Liver (tissue), 9 donors: ENCODE measurements around the gene S100A11. TPM values are rescaled to one million over a fixed set of nuclear protein-coding genes. Genes with fewer than 3 reads are reported as not detected.

Source experiments
- DNase-seq: peaks from one replicate; pipeline ENCODE4 v3.0.0-alpha.2; 2017; ENCODE audit warnings: low spot score
- H3K27ac ChIP-seq, 2 donors: one replicate each; pipeline ENCODE4 v1.7.0; 2013; ENCODE audit warnings: inconsistent platforms in 2 of 2, low read length in 2 of 2, control low read depth in 1 of 2, low read depth in 1 of 2, mild to moderate bottlenecking in 1 of 2
- H3K27me3 ChIP-seq, 4 donors: one replicate each; pipeline versions ENCODE4 v1.6.1 to v1.7.0; 2013; ENCODE audit warnings: low read length in 3 of 4, inconsistent platforms in 1 of 4, mild to moderate bottlenecking in 1 of 4, moderate library complexity in 1 of 4; ENCODE audit not compliant: control insufficient read depth in 4 of 4, insufficient read depth in 4 of 4
- H3K36me3 ChIP-seq, 4 donors: one replicate each; pipeline versions ENCODE4 v1.6.1 to v1.7.0; 2013; ENCODE audit warnings: low read length in 3 of 4, mild to moderate bottlenecking in 3 of 4, low read depth in 1 of 4, moderate library complexity in 1 of 4; ENCODE audit not compliant: control insufficient read depth in 4 of 4, insufficient read depth in 3 of 4
- H3K4me1 ChIP-seq, 4 donors: one replicate each; pipeline versions ENCODE4 v1.6.1 to v1.7.0; 2013; ENCODE audit warnings: low read length in 3 of 4, mild to moderate bottlenecking in 3 of 4, moderate library complexity in 1 of 4; ENCODE audit not compliant: control insufficient read depth in 4 of 4, insufficient read depth in 4 of 4
- H3K4me3 ChIP-seq, 3 donors: one replicate each; pipeline versions ENCODE4 v1.6.1 to v1.7.0; 2013; ENCODE audit warnings: low read length in 3 of 3, control low read depth in 1 of 3, low read depth in 1 of 3, mild to moderate bottlenecking in 1 of 3
- H3K9ac ChIP-seq, 2 donors: one replicate each; pipeline ENCODE4 v1.7.0; 2013; ENCODE audit warnings: low read length in 2 of 2, mild to moderate bottlenecking in 2 of 2, moderate library complexity in 2 of 2, control low read depth in 1 of 2, low read depth in 1 of 2
- H3K9me3 ChIP-seq, 4 donors: one replicate each; pipeline versions ENCODE4 v1.6.1 to v1.7.0; 2013; ENCODE audit warnings: low read length in 3 of 4; ENCODE audit not compliant: control insufficient read depth in 4 of 4
- ATF3 ChIP-seq: IDR thresholded peaks from 2 replicates; pipeline ENCODE4 v1.6.1; 2016; ENCODE audit warnings: antibody characterized with exemption
- EGR1 ChIP-seq, 2 donors: IDR thresholded peaks; 2 replicates each; pipeline ENCODE4 v1.6.1; 2016 to 2018; ENCODE audit warnings: antibody characterized with exemption in 2 of 2, low read depth in 2 of 2
- FOXA1 ChIP-seq: IDR thresholded peaks from 2 replicates; pipeline ENCODE4 v1.6.1; 2016; ENCODE audit warnings: antibody characterized with exemption
- FOXA2 ChIP-seq: IDR thresholded peaks from 2 replicates; pipeline ENCODE4 v1.6.1; 2016; ENCODE audit warnings: antibody characterized with exemption
- GABPA ChIP-seq, 2 donors: IDR thresholded peaks in 1 of 2; conservative IDR thresholded peaks in 1 of 2; 2 replicates each; pipeline ENCODE4 v1.6.1; 2016; ENCODE audit warnings: antibody characterized with exemption in 2 of 2, mild to moderate bottlenecking in 1 of 2, moderate library complexity in 1 of 2
- HNF4A ChIP-seq, 2 donors: conservative IDR thresholded peaks; 2 replicates each; pipeline ENCODE4 v1.6.1; 2016; ENCODE audit warnings: antibody characterized with exemption in 2 of 2, mild to moderate bottlenecking in 2 of 2
- HNF4G ChIP-seq: IDR thresholded peaks from 2 replicates; pipeline ENCODE4 v1.6.1; 2016; ENCODE audit warnings: antibody characterized with exemption
- JUND ChIP-seq, 2 donors: IDR thresholded peaks; 2 replicates each; pipeline ENCODE4 v1.6.1; 2016; ENCODE audit warnings: antibody characterized with exemption in 2 of 2
- RAD21 ChIP-seq, 2 donors: IDR thresholded peaks; 2 replicates each; pipeline ENCODE4 v1.6.1; 2016; ENCODE audit warnings: antibody characterized with exemption in 2 of 2, mild to moderate bottlenecking in 2 of 2
- RXRA ChIP-seq, 2 donors: IDR thresholded peaks; 2 replicates each; pipeline ENCODE4 v1.6.1; 2017 to 2018; ENCODE audit warnings: antibody characterized with exemption in 2 of 2, mild to moderate bottlenecking in 1 of 2
- SP1 ChIP-seq: IDR thresholded peaks from 2 replicates; pipeline ENCODE4 v1.6.1; 2018; ENCODE audit warnings: antibody characterized with exemption, mild to moderate bottlenecking
- TAF1 ChIP-seq: conservative IDR thresholded peaks from 2 replicates; pipeline ENCODE4 v1.6.1; 2016; ENCODE audit warnings: antibody characterized with exemption, mild to moderate bottlenecking
- YY1 ChIP-seq: IDR thresholded peaks from 2 replicates; pipeline ENCODE4 v1.6.1; 2016; ENCODE audit warnings: antibody characterized with exemption, mild to moderate bottlenecking
- WGBS: extraction: QIAGEN DNeasy Blood & Tissue Kit; methylation state at CpG from one replicate; pipeline ENCODE4 v1.1.7; 2013; 5-methylcytosine and 5-hydroxymethylcytosine counted together
- polyA plus RNA-seq, 2 donors: library from polyadenylated mRNA; stranded (reverse) in 1 of 2; unstranded in 1 of 2; fragments of 200-250 nt in 1 of 2; fragments of >200 nt in 1 of 2; fragmentation: Nextera tagmentation in 1 of 2; extraction: Ambion mirVana in 1 of 2; gene quantifications; one replicate each; pipeline versions ENCODE4 v1.2.1 to v1.2.3, GENCODE V29; 2013 to 2015
- total RNA-seq, 2 donors: library from RNA; depleted of rRNA; stranded (reverse); fragments of >200 nt; gene quantifications; one replicate each; pipeline ENCODE4 v1.2.3, GENCODE V29; 2014
- TF ChIP-seq, protein P1 (sequence below): IDR thresholded peaks from 2 replicates; pipeline ENCODE4 v1.6.1; 2016; ENCODE audit warnings: antibody characterized with exemption, mild to moderate bottlenecking
- TF ChIP-seq, protein P2 (sequence below): fragments of 150-350 bp; IDR thresholded peaks from 2 replicates; pipeline ENCODE4 v1.5.1; 2017; ENCODE audit warnings: improper control_type of control experiment, low read depth, low read length; ENCODE audit not compliant: missing input control
- TF ChIP-seq, protein P3 (sequence below): IDR thresholded peaks from 2 replicates; pipeline ENCODE4 v1.6.1; 2016; ENCODE audit warnings: antibody characterized with exemption
- TF ChIP-seq, protein P4 (sequence below): IDR thresholded peaks from 2 replicates; pipeline ENCODE4 v1.6.1; 2016; ENCODE audit warnings: antibody characterized with exemption
- donor health status: healthy.
- donor health status: healthy.
- donor health status: healthy.
- donor health status: healthy.
- donor health status: healthy.

Gene S100A11
- total and polyA plus RNA-seq, 4 donors = 9.9 to 76.1 (median 31.0) TPM

DNA sequence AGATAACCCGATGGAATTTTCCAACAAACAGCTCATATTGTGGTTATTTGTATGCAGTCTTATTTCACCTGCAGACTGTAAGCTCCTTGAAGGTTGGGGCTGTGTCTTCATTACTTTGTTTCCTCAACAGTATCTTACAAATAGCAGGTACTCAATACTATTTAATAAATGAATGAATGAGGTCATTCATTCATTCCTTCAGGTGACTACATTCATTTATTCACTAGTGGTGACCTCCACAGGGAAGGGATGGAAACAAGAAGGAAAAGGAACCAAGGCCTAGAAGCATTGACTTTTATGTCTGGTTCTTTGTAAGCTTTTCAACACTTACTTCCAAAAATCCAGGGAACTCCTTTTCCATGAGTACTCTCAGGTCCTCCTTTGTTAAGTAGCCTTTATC is 51.0 kb downstream of the S100A11 start:
- no peak overlapping the region for H3K9ac ChIP-seq
- no peaks in the 10 kb centered on the region for H3K27me3 ChIP-seq
- 91% methylated on average over 1 of the region's 1 CpG for WGBS
- H3K4me3 ChIP-seq = no peak overlapping the region
- no peak for DNase-seq
- H3K9me3 ChIP-seq = no peaks in the 10 kb centered on the region
- H3K36me3 ChIP-seq = peaks cover 0 to 26% (median 15%) of the 10 kb centered on the region in 4 donors
- no peak overlapping the region for H3K27ac ChIP-seq
- TF ChIP-seq RXRA (IDR thresholded peaks at IDR 0.05) (no peak), TAF1 (no peak), YY1 (no peak), JUND (IDR thresholded peaks at IDR 0.05) (no peak), FOXA1 (no peak), HNF4A (conservative IDR thresholded peaks at IDR 0.05) (no peak), FOXA2 (no peak), ATF3 (no peak)
- TF ChIP-seq, protein P1, sequence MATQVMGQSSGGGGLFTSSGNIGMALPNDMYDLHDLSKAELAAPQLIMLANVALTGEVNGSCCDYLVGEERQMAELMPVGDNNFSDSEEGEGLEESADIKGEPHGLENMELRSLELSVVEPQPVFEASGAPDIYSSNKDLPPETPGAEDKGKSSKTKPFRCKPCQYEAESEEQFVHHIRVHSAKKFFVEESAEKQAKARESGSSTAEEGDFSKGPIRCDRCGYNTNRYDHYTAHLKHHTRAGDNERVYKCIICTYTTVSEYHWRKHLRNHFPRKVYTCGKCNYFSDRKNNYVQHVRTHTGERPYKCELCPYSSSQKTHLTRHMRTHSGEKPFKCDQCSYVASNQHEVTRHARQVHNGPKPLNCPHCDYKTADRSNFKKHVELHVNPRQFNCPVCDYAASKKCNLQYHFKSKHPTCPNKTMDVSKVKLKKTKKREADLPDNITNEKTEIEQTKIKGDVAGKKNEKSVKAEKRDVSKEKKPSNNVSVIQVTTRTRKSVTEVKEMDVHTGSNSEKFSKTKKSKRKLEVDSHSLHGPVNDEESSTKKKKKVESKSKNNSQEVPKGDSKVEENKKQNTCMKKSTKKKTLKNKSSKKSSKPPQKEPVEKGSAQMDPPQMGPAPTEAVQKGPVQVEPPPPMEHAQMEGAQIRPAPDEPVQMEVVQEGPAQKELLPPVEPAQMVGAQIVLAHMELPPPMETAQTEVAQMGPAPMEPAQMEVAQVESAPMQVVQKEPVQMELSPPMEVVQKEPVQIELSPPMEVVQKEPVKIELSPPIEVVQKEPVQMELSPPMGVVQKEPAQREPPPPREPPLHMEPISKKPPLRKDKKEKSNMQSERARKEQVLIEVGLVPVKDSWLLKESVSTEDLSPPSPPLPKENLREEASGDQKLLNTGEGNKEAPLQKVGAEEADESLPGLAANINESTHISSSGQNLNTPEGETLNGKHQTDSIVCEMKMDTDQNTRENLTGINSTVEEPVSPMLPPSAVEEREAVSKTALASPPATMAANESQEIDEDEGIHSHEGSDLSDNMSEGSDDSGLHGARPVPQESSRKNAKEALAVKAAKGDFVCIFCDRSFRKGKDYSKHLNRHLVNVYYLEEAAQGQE = no peak
- TF ChIP-seq, protein P2, sequence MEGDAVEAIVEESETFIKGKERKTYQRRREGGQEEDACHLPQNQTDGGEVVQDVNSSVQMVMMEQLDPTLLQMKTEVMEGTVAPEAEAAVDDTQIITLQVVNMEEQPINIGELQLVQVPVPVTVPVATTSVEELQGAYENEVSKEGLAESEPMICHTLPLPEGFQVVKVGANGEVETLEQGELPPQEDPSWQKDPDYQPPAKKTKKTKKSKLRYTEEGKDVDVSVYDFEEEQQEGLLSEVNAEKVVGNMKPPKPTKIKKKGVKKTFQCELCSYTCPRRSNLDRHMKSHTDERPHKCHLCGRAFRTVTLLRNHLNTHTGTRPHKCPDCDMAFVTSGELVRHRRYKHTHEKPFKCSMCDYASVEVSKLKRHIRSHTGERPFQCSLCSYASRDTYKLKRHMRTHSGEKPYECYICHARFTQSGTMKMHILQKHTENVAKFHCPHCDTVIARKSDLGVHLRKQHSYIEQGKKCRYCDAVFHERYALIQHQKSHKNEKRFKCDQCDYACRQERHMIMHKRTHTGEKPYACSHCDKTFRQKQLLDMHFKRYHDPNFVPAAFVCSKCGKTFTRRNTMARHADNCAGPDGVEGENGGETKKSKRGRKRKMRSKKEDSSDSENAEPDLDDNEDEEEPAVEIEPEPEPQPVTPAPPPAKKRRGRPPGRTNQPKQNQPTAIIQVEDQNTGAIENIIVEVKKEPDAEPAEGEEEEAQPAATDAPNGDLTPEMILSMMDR = no peak
- H3K4me1 ChIP-seq = peaks cover 0 to 14% (median 9%) of the 10 kb centered on the region in 4 donors

DNA sequence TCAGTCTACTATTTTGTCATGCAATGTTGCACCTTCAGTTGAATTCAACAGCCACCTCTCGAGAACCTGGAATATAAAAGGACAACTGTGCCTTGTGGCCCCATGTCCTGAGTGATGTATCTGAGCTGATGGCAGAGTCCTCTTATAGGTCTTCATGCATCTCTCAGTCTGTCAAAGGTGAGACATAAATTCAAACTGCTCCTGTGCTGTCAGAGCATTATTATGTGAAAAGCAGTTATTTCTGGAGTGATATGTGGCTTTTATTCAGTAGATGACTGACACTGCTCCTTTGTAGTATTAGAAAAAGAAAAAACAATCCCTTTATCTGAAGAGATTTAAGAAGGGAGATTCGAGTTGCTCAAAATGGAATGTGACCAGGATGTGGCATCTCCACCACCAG is 51.5 kb downstream of the S100A11 start:
- no peak for DNase-seq
- Histone ChIP-seq H3K36me3 (peaks cover 0 to 26% (median 15%) of the 10 kb centered on the region in 4 donors), H3K9ac (no peak overlapping the region), H3K4me3 (no peak overlapping the region), H3K4me1 (peaks cover 0 to 9% (median 4%) of the 10 kb centered on the region in 4 donors), H3K27me3 (no peaks in the 10 kb centered on the region), H3K9me3 (no peaks in the 10 kb centered on the region), H3K27ac (no peak overlapping the region)
- no peak for TF ChIP-seq GABPA (IDR thresholded peaks at IDR 0.05 in 1 of 2, conservative IDR thresholded peaks at IDR 0.05 in 1 of 2)
- no peak for TF ChIP-seq HNF4G
- TF ChIP-seq, protein P3, sequence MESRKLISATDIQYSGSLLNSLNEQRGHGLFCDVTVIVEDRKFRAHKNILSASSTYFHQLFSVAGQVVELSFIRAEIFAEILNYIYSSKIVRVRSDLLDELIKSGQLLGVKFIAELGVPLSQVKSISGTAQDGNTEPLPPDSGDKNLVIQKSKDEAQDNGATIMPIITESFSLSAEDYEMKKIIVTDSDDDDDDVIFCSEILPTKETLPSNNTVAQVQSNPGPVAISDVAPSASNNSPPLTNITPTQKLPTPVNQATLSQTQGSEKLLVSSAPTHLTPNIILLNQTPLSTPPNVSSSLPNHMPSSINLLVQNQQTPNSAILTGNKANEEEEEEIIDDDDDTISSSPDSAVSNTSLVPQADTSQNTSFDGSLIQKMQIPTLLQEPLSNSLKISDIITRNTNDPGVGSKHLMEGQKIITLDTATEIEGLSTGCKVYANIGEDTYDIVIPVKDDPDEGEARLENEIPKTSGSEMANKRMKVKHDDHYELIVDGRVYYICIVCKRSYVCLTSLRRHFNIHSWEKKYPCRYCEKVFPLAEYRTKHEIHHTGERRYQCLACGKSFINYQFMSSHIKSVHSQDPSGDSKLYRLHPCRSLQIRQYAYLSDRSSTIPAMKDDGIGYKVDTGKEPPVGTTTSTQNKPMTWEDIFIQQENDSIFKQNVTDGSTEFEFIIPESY = no peak
- TF ChIP-seq FOXA1 = no peak
- TF ChIP-seq RAD21 (IDR thresholded peaks at IDR 0.05) = no peak
- TF ChIP-seq, protein P4, sequence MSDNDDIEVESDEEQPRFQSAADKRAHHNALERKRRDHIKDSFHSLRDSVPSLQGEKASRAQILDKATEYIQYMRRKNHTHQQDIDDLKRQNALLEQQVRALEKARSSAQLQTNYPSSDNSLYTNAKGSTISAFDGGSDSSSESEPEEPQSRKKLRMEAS = no peak
- TF ChIP-seq TAF1 = no peak
- TF ChIP-seq, protein P1 = no peak
- TF ChIP-seq HNF4A (conservative IDR thresholded peaks at IDR 0.05) = no peak
- TF ChIP-seq, protein P2 = no peak
- TF ChIP-seq EGR1 (IDR thresholded peaks at IDR 0.05; ENCODE audit: low read depth in 2 of 2) = no peak
- TF ChIP-seq YY1 = no peak
- no peak for TF ChIP-seq ATF3
- no peak for TF ChIP-seq JUND (IDR thresholded peaks at IDR 0.05)
- no peak for TF ChIP-seq SP1
- 94% methylated on average over 2 of the region's 2 CpGs for WGBS
